A549 (cell line): Measurements from ENCODE around the gene MITF. TPM values are rescaled to one million over a fixed set of nuclear protein-coding genes. Genes with fewer than 3 reads are reported as not detected.

Experiments
- ATAC-seq, 2 experiments: fragments of 200-7000 bp in 1 of 2; fragments of >200 bp in 1 of 2; cut with Nextera tagmentation in 1 of 2; cut with Tn5 transposase in 1 of 2; 3 replicates each; pipeline versions ENCODE4 v1.8.0 to v1.9.1; 2018 to 2020; ENCODE audit warnings: mild to moderate bottlenecking in 1 of 2, moderate library complexity in 1 of 2
- CTCF ChIA-PET: fragments of 300-600 bp; sonication (Branson Sonifier 250); formaldehyde crosslinking; extraction: SDS; loops from one replicate; lab custom pipeline; 2021; ENCODE audit warnings: antibody characterized with exemption, inconsistent platforms; lab: Yijun Ruan, JAX
- POLR2A ChIA-PET: fragments of 350-600 bp; formaldehyde crosslinking; extraction: SDS; loops from one replicate; lab custom pipeline; 2021; ENCODE audit warnings: antibody characterized with exemption, inconsistent platforms; lab: Yijun Ruan, JAX
- DNase-seq, 2 experiments: peaks; one replicate each; pipeline versions ENCODE4 v3.0.0 to v3.0.0-alpha.2; 2011 to 2016; ENCODE audit warnings: low read depth in 1 of 2, low spot score in 1 of 2
- FAIRE-seq: peaks from 2 replicates; lab custom pipeline; 2011; peaks lifted over from hg19 to GRCh38; lab: Jason Lieb, UNC
- H3K27ac ChIP-seq, 2 experiments: fragments of >200 bp; sonication (Bioruptor Twin); formaldehyde crosslinking; 3 replicates each; pipeline ENCODE4 v1.5.1; 2016 to 2017
- H3K4me1 ChIP-seq: fragments of >200 bp; sonication (Bioruptor Twin); formaldehyde crosslinking; 3 replicates; pipeline ENCODE4 v1.6.1; 2016
- H3K4me2 ChIP-seq: fragments of >200 bp; sonication (Bioruptor Twin); formaldehyde crosslinking; 3 replicates; pipeline ENCODE4 v1.6.1; 2016
- H3K4me3 ChIP-seq: fragments of >200 bp; sonication (Bioruptor Twin); formaldehyde crosslinking; 3 replicates; pipeline ENCODE4 v1.5.1; 2016
- H3K9me3 ChIP-seq: fragments of >200 bp; sonication (Bioruptor Twin); formaldehyde crosslinking; 3 replicates; pipeline ENCODE4 v1.6.1; 2016
- BCL3 ChIP-seq: fragments of >200 bp; sonication (Bioruptor Twin); formaldehyde crosslinking; IDR thresholded peaks from 3 replicates; pipeline ENCODE4 v1.6.1; 2016
- CEBPB ChIP-seq, 2 experiments: fragments of >200 bp in 1 of 2; sonication (Bioruptor Twin) in 1 of 2; formaldehyde crosslinking in 1 of 2; IDR thresholded peaks; 2 replicates each; pipeline ENCODE4 v1.6.1; 2012 to 2016
- CHD4 ChIP-seq: fragments of 200-600 bp; sonication (generic); IDR thresholded peaks from 2 replicates; pipeline ENCODE4 v1.6.1; 2016; ENCODE audit warnings: antibody characterized with exemption, mild to moderate bottlenecking, borderline replicate concordance
- CTCF ChIP-seq: fragments of >200 bp; sonication (Bioruptor Twin); formaldehyde crosslinking; IDR thresholded peaks from 3 replicates; pipeline ENCODE4 v1.5.1; 2016
- ELK1 ChIP-seq: fragments of 150-350 bp; IDR thresholded peaks from 2 replicates; pipeline ENCODE4 v1.6.1; 2014; ENCODE audit warnings: low read depth, mild to moderate bottlenecking, low read length
- ESRRA ChIP-seq: fragments of 150-350 bp; IDR thresholded peaks from 2 replicates; pipeline ENCODE4 v1.6.1; 2014; ENCODE audit warnings: mild to moderate bottlenecking, low read length, borderline replicate concordance
- FOSL2 ChIP-seq, 2 experiments: fragments of 450-650 bp in 1 of 2; fragments of >200 bp in 1 of 2; sonication (Bioruptor Twin) in 1 of 2; formaldehyde crosslinking; IDR thresholded peaks; 2 replicates each; pipeline versions ENCODE4 v1.5.0 to v1.6.1; 2016 to 2020; ENCODE audit warnings: mild to moderate bottlenecking in 1 of 2, moderate library complexity in 1 of 2
- FOXS1 ChIP-seq: fragments of 250-450 bp; sonication (Bioruptor Pico); IDR thresholded peaks from 2 replicates; pipeline ENCODE4 v1.5.0; 2020; ENCODE audit warnings: mild to moderate bottlenecking, moderate library complexity
- HOXB13 ChIP-seq: fragments of 250-450 bp; sonication (Bioruptor Pico); IDR thresholded peaks from 2 replicates; pipeline ENCODE4 v1.5.0; 2020; ENCODE audit warnings: low read depth, mild to moderate bottlenecking, moderate library complexity
- MAFK ChIP-seq: fragments of 450-650 bp; IDR thresholded peaks from 2 replicates; pipeline ENCODE4 v1.6.1; 2014; ENCODE audit not compliant: partially characterized antibody
- PBX3 ChIP-seq: IDR thresholded peaks from 2 replicates; pipeline ENCODE4 v1.6.1; 2012
- PHF8 ChIP-seq: fragments of 200-600 bp; sonication (generic); IDR thresholded peaks from 2 replicates; pipeline ENCODE4 v1.6.1; 2016; ENCODE audit warnings: low read depth, mild to moderate bottlenecking, antibody characterized with exemption, moderate library complexity, borderline replicate concordance
- RARB ChIP-seq: fragments of 250-450 bp; sonication (Bioruptor Pico); IDR thresholded peaks from 2 replicates; pipeline ENCODE4 v1.8.0; 2021; ENCODE audit warnings: mild to moderate bottlenecking, moderate library complexity
- RCOR1 ChIP-seq: fragments of 150-350 bp; IDR thresholded peaks from 2 replicates; pipeline ENCODE4 v1.6.1; 2014; ENCODE audit warnings: antibody characterized with exemption, low read length, low read depth
- RNF2 ChIP-seq: fragments of 200-600 bp; sonication (generic); IDR thresholded peaks from 2 replicates; pipeline ENCODE4 v1.6.1; 2016; ENCODE audit warnings: low read depth, mild to moderate bottlenecking, antibody characterized with exemption, moderate library complexity, borderline replicate concordance
- SMC3 ChIP-seq: fragments of >200 bp; sonication (Bioruptor Twin); formaldehyde crosslinking; IDR thresholded peaks from 3 replicates; pipeline ENCODE4 v1.6.1; 2018; ENCODE audit warnings: inconsistent platforms
- SREBF2 ChIP-seq: fragments of 450-650 bp; IDR thresholded peaks from 2 replicates; pipeline ENCODE4 v1.6.1; 2014; ENCODE audit warnings: mild to moderate bottlenecking, moderate library complexity
- TFCP2L1 ChIP-seq: fragments of 250-450 bp; sonication (Bioruptor Pico); IDR thresholded peaks from 2 replicates; pipeline ENCODE4 v1.5.0; 2021; ENCODE audit warnings: mild to moderate bottlenecking
- USF2 ChIP-seq: fragments of 450-650 bp; IDR thresholded peaks from 2 replicates; pipeline ENCODE4 v1.6.1; 2014; ENCODE audit warnings: antibody characterized with exemption
- WGBS: methylation state at CpG from one replicate; pipeline ENCODE4 v1.1.6; 2017; ENCODE audit errors: missing lambda C conversion rate; 5-methylcytosine and 5-hydroxymethylcytosine counted together
- polyA plus RNA-seq, 4 experiments: library from polyadenylated mRNA; depleted of rRNA in 3 of 4; stranded (reverse); fragments of >200 nt; fragmentation: RNase III in 1 of 4; extraction: RNeasy Plus Mini Kit Qiagen cat#74134 plus additional on column Dnase treatment in 1 of 4; gene quantifications; 2 replicates in 3 of 4; 3 replicates in 1 of 4; pipeline ENCODE4 v1.2.3, GENCODE V29; 2011 to 2017

Gene MITF
- polyA plus RNA-seq, 2 of the 4 experiments (the other 2 are of a cell fraction) = 14.3 to 15.9 TPM

- TF ChIP-seq ELK1 (no peak), ESRRA (no peak), SMC3 (no peak)
Observed at GRCh38 chr3:69963643-69964042, 224.4 kb downstream of the MITF start (continued).

- H3K4me1 ChIP-seq = no peaks in the 10 kb centered on the region
- H3K4me3 ChIP-seq = no peak overlapping the region
- H3K9me3 ChIP-seq = no peaks in the 10 kb centered on the region
- CTCF ChIA-PET = interaction anchor here (0.6 to 1.0 kb wide), 2 partner anchors 12 to 19 kb away, joined by 3 read pairs; no protein-coding TSS in a partner anchor
- FAIRE-seq = no peak
- no peak overlapping the region for H3K4me2 ChIP-seq
- ATAC-seq = no peak
- H3K27ac ChIP-seq = no peak overlapping the region
- no peak for TF ChIP-seq ESRRA
- POLR2A ChIA-PET = no interaction called here
- DNase-seq = no peak
- 74% methylated on average over 6 of the region's 6 CpGs for WGBS
Observed at GRCh38 chr3:69967156-69967555, 227.9 kb downstream of the MITF start.

GRCh38 chr3:69970827-69971226, 231.6 kb downstream of the MITF start:
- Histone ChIP-seq H3K4me1 (no peaks in the 10 kb centered on the region), H3K9me3 (no peaks in the 10 kb centered on the region), H3K4me3 (no peak overlapping the region), H3K27ac (no peak overlapping the region), H3K4me2 (no peak overlapping the region)
- no peak for ATAC-seq
- ChIA-PET POLR2A (no interaction called here), CTCF (interaction anchor here (1.3 kb wide), 1 partner anchor 9 kb away, joined by 4 read pairs; no protein-coding TSS in a partner anchor)
- FAIRE-seq = no peak
- DNase-seq = no peak
- no peak for TF ChIP-seq FOSL2 (IDR thresholded peaks at IDR 0.05)
- no peak for TF ChIP-seq FOSL2 (CRISPR knock-in tag; IDR thresholded peaks at IDR 0.05)
- no peak for TF ChIP-seq PHF8
- peak; percentile 59 for TF ChIP-seq MAFK
- no peak for TF ChIP-seq CTCF
- no peak for TF ChIP-seq RNF2
- WGBS = 91% methylated on average over 5 of the region's 5 CpGs

GRCh38 chr3:69972672-69973071, 233.4 kb downstream of the MITF start:
- no peak for ATAC-seq
- FAIRE-seq = no peak
- H3K4me3 ChIP-seq = no peak overlapping the region
- TF ChIP-seq USF2 = no peak
- TF ChIP-seq TFCP2L1 (CRISPR knock-in tag) = no peak
- no peak for TF ChIP-seq HOXB13 (CRISPR knock-in tag)
- TF ChIP-seq CHD4 = no peak
- TF ChIP-seq BCL3 = no peak
- no peak for TF ChIP-seq PBX3
- TF ChIP-seq FOXS1 = no peak
- TF ChIP-seq RARB (CRISPR knock-in tag) = no peak
- TF ChIP-seq SREBF2 = no peak
- TF ChIP-seq MAFK = no peak
- no peak for TF ChIP-seq ESRRA
- TF ChIP-seq CEBPB (IDR thresholded peaks at IDR 0.05) = no peak
- no peak for TF ChIP-seq RCOR1
- H3K27ac ChIP-seq = no peak overlapping the region
- no peak overlapping the region for H3K4me2 ChIP-seq
- ChIA-PET POLR2A (no interaction called here), CTCF (interaction anchor here (1.2 kb wide), 1 partner anchor 12 kb away, joined by 3 read pairs; no protein-coding TSS in a partner anchor)
- 91% methylated on average over 4 of the region's 4 CpGs for WGBS
- H3K4me1 ChIP-seq = no peaks in the 10 kb centered on the region
- no peak for DNase-seq
- H3K9me3 ChIP-seq = peaks cover 6% of the 10 kb centered on the region
